HFF-Myc (cell line): ENCODE results near the gene TIMELESS.
A peak's percentile ranks its signal among the peaks of the same experiment; 100 is the strongest.

Experiments
- DNase-seq: peaks from one replicate; pipeline ENCODE4 v3.0.0-alpha.2; 2011; ENCODE audit warnings: low read depth; ENCODE audit errors: extremely low read depth
- H3K4me3 ChIP-seq: replicated peaks from 2 replicates; pipeline ENCODE4 v1.5.1; 2011; ENCODE audit warnings: low read depth, mild to moderate bottlenecking, control low read depth, low read length
- TF ChIP-seq, protein P1 (sequence below): IDR thresholded peaks from 2 replicates; pipeline ENCODE4 v1.5.1; 2012; ENCODE audit warnings: mild to moderate bottlenecking, low read depth, low read length, control low read depth; ENCODE audit errors: missing control alignments

TIMELESS gene

DNA sequence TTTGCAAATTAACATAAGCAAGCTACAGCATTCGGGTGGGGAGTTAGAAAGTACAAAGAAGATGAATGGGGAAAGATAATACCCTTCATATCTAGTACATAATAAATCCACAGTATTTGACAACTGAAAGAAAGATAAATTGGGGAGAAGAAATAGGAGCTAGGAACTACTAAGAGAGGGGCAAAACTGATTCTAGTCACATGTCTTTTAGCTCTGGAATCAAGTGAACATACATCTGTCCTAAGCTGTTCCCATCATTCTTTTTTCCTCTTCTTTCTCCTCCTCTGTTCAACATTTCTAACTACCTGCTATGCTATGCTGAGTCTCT lies 71.3 kb downstream of the TIMELESS start:
- H3K4me3 ChIP-seq, result no peak overlapping the region
- TF ChIP-seq, protein P1, sequence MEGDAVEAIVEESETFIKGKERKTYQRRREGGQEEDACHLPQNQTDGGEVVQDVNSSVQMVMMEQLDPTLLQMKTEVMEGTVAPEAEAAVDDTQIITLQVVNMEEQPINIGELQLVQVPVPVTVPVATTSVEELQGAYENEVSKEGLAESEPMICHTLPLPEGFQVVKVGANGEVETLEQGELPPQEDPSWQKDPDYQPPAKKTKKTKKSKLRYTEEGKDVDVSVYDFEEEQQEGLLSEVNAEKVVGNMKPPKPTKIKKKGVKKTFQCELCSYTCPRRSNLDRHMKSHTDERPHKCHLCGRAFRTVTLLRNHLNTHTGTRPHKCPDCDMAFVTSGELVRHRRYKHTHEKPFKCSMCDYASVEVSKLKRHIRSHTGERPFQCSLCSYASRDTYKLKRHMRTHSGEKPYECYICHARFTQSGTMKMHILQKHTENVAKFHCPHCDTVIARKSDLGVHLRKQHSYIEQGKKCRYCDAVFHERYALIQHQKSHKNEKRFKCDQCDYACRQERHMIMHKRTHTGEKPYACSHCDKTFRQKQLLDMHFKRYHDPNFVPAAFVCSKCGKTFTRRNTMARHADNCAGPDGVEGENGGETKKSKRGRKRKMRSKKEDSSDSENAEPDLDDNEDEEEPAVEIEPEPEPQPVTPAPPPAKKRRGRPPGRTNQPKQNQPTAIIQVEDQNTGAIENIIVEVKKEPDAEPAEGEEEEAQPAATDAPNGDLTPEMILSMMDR, result no peak
- no peak for DNase-seq

DNA sequence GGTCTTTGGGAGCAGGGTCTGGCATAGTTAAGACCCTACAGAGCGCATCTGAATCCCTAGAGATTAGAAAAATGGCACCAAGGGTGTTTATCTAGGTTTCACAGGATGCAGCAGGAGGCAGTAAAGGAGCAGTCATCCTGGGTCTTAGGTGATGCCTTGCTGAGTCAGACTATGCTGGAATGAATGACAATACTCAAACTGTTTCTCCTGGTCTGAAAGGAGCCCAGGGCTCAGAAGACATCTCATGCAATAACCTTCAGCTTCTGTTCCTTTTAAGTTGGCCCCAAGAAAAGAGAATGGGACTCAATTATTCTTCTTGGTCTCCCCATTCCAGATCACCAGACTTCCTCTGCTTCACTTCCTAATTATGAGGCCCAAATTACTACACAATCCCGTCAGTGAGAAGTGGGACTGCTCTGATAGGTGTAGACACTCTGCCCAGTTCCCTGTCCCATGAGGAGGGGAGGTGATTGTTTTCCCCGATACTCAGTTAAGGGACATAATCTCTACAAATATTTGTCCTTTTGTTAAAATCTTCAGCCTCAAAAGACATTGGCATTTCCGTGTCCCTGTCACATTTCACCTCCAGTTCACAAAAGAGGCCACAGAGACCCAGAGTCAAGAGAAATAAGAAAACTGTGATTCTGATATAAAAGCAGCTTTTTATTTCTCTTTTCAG lies 71.8 kb downstream of the TIMELESS start:
- H3K4me3 ChIP-seq, result no peak overlapping the region
- TF ChIP-seq, protein P1, result peak; percentile 12
- DNase-seq, result no peak

DNA sequence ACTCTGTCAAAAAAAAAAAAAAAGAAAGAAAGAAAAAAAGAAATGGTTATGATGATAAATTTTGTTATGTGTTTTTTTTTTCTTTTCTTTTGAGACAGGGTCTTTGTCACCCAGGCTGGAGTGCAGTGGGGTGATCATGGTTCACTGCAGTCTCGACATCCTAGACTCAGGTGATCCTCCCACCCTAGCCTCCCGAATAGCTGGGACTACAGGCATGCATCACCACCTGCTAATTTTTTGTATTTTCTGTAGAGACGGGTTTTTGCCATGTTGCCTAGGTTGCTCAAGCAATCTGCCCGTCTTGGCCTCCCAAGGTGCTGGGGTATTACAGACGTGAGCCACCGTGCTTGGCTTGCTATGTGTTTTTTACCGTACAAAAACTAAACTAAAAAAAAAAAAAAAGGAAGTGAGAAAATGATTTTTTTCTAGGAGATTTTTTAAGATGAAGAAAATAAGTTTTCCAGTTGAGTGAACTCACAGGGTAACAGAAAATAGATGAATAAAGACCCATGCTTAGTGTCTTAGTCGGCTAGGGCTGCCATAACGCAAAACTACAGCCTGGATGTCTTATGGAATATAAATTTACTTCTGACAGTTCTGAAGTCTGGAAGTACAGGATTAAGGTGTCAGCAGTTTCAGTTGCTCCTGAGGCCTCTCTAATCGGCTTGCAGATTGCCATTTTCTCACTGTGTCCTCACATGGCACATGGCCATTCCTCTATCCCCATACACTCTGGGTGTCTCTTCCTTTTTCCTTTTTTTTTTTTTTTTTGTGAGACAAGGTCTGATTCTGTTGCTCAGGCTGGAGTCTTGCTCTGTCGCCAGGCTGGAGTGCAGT lies 73.4 kb downstream of the TIMELESS start:
- TF ChIP-seq, protein P1, result no peak
- no peak for DNase-seq
- H3K4me3 ChIP-seq, result no peak overlapping the region

DNA sequence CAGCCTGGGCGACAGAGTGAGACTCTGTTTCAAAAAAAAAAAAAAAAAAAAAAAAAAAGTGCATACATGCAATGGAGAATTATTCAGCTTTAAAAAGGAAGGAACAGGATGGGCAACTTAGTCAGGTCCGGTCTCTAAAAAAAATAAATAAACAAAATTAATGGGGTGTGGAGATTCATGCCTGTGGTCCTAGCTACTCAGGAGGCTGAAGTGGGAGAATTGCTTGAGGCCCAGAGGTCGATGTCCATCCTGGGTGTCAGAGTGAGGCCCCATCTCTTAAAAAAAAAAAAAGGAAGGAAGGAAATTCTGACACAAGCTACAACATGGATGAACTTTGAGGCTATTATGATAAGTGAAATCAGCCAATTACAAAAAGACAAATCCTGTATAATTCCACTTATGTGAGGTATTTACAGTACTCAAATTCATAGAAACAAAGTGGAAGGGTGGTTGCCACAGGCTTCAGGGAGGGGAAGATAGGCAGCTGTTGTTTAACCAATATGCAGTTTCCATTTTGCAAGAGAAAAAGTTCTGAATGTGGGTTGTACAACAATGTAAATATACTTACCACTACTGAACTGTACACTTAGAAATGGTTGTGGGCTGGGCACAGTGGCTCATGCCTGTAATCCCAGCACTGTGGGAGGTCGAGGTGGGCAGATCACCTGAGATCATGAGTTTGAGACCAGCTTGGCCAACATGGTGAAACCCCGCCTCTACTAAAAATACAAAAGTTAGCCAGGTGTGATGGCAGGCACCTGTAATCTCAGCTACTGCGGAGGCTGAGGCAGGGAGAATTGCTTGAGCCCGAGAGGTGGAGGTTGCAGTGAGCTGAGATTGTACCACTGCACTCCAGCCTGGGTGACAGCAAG lies 74.3 kb downstream of the TIMELESS start:
- TF ChIP-seq, protein P1, result no peak
- no peak overlapping the region for H3K4me3 ChIP-seq
- no peak for DNase-seq

DNA sequence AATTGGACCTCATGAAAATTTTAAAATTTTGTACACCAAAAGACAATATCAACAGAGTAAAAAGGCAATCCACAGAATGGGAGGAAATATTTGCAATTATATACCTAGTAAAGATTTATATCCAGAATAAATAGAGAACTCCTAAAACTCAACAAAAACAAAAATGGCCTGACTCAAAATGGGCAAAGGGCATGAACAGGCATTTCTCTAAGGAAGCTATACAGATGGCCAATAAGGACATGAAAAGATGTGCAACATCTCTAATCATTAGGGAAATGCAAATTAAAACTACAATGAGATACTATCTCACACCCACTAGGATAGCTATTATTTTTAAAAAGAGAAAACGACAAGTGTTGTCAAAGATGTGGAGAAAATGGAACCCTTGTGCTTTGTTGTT lies 75.7 kb downstream of the TIMELESS start:
- TF ChIP-seq, protein P1, result no peak
- H3K4me3 ChIP-seq, result no peak overlapping the region
- no peak for DNase-seq

DNA sequence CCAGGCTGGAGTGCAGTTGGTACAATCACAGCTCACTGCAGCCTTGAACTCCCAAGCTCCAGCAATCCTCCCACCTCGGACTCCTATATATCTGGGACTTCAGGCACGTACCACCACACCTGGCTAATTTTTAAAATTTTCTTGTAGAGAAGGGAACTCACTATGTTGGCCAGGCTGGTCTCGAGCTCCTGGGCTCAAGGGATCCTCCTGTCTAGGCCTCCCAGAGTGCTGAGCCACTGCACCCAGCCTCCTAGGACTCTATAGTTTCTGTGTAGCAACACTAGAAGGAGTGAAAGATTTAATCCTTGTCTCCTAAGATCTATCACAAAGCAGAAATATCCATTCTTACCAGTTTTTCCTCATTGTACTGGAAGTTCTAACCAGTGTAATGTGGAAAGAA lies 82.3 kb downstream of the TIMELESS start:
- H3K4me3 ChIP-seq, result no peak overlapping the region
- TF ChIP-seq, protein P1, result no peak
- no peak for DNase-seq
